ENCODE results near the gene GPR55. TPM values are rescaled to one million over a fixed set of nuclear protein-coding genes. Genes with fewer than 3 reads are reported as not detected.

The GPR55 gene
- total and polyA plus RNA-seq, 2 of the 4 experiments (the other 2 are of a cell fraction) = 0.03 TPM; not detected in 1

- ATAC-seq (ENCODE audit: low read depth) = no peak
- POLR2A ChIA-PET (ENCODE audit: unreplicated experiment) = no interaction called here
Measured at GRCh38 chr2:230861552-230862255, 63.3 kb downstream of the GPR55 start.

More at GRCh38 chr2:230861552-230862255, 63.3 kb downstream of the GPR55 start:
- intact Hi-C loops (cut with micrococcal nuclease) = no loop called here
- Histone ChIP-seq H3K4ac (ENCODE audit: low read depth, low read length) (no peak overlapping the region), H3K79me1 (ENCODE audit: low read depth in 1 of 2, low read length in 2 of 2) (peaks cover 0 to 18% of the 10 kb centered on the region in 2 experiments; a peak in 2 of 4 replicates), H3K9me1 (ENCODE audit: insufficient read depth, low read length) (0 out of 2 replicates have a peak, but pooled peaks cover 4% of the 10 kb centered on the region), H3K27me3 (ENCODE audit: control insufficient read depth, insufficient read depth, low read length) (peaks cover 30% of the 10 kb centered on the region), H3K18ac (ENCODE audit: low read depth, low read length) (no peak overlapping the region), H2AK9ac (replicated peaks; ENCODE audit: low read depth, low read length, poor library complexity) (no peak overlapping the region), H3K56ac (ENCODE audit: extremely low read depth, insufficient read depth, low read length) (no peak overlapping the region), H2BK15ac (ENCODE audit: low read depth, low read length) (no peak overlapping the region), H2BK20ac (ENCODE audit: low read depth, low read length) (no peak overlapping the region), H4K5ac (ENCODE audit: low read depth, low read length) (no peak overlapping the region), H3K9ac (ENCODE audit: low read depth, low read length) (no peak overlapping the region), H2AK5ac (ENCODE audit: low read depth, low read length) (no peak overlapping the region), H4K20me1 (ENCODE audit: insufficient read depth, low read length) (0 out of 2 replicates have a peak, but pooled peaks cover 2% of the 10 kb centered on the region), H2BK120ac (ENCODE audit: low read depth, low read length) (no peak overlapping the region), H3K4me1 (ENCODE audit: control insufficient read depth, insufficient read depth, low read length) (no peaks in the 10 kb centered on the region), H3K14ac (replicated peaks; ENCODE audit: low read depth, low read length) (no peak overlapping the region), H4K8ac (ENCODE audit: low read depth in 2 of 2, low read length in 2 of 2) (no peak overlapping the region), H4K91ac (ENCODE audit: insufficient read depth, low read depth, low read length) (no peak overlapping the region), H3K9me3 (ENCODE audit: control insufficient read depth, insufficient read depth, low read length) (no peaks in the 10 kb centered on the region), H3K23ac (ENCODE audit: low read depth, low read length) (no peak overlapping the region), H3K36me3 (ENCODE audit: control insufficient read depth, insufficient read depth, low read length) (no peaks in the 10 kb centered on the region), H2AFZ (replicated peaks; ENCODE audit: low read length, poor library complexity) (peak overlapping the region; percentile 33), H3K4me3 (ENCODE audit: insufficient read depth, low read depth, low read length) (no peak overlapping the region), H3K27ac (ENCODE audit: insufficient read depth, low read length) (no peak overlapping the region), H2BK5ac (ENCODE audit: low read depth, low read length, poor library complexity, severe bottlenecking) (no peak overlapping the region), H3K4me2 (ENCODE audit: low read depth, low read length) (no peak overlapping the region)
- dilution Hi-C loops (cut with HindIII; ENCODE audit: low sequenced_read_pairs, unreplicated experiment) = no loop called here
- BruUV-seq (replicated peaks) = no TSS peak
- CTCF ChIA-PET = interaction anchor here (1.0 to 1.2 kb wide), 2 partner anchors 10 to 13 kb away, joined by 3 read pairs; no protein-coding TSS in a partner anchor
- DNase-seq = no peak
- 11% methylated on average over 5 of the region's 13 CpGs; no CpG with 5 or more reads in 1 of the 2 experiments for WGBS, 2 experiments (ENCODE audit: extremely low coverage in 2 of 2, insufficient read length in 1 of 2)
- in situ Hi-C loops (cut with MboI; ENCODE audit: low sequenced_read_pairs) = no loop called here
- TF ChIP-seq RAD21 (IDR thresholded peaks at IDR 0.05; ENCODE audit: low read length) = no peak
- TF ChIP-seq RFX5 (IDR thresholded peaks at IDR 0.05; ENCODE audit: low read depth, low read length) = no peak
- TF ChIP-seq FOS (IDR thresholded peaks at IDR 0.05; ENCODE audit: low read depth, low read length) = no peak
- no peak for TF ChIP-seq CEBPB (IDR thresholded peaks at IDR 0.05; ENCODE audit: low read depth, low read length)
- no peak for TF ChIP-seq CTCF (conservative IDR thresholded peaks at IDR 0.05; ENCODE audit: low read depth, low read length)
- TF ChIP-seq SMC3 (IDR thresholded peaks at IDR 0.05; ENCODE audit: low read depth, low read length) = no peak
- TF ChIP-seq MAZ (IDR thresholded peaks at IDR 0.05; ENCODE audit: borderline replicate concordance, low read depth, low read length) = no peak
- TF ChIP-seq NFE2L2 (IDR thresholded peaks at IDR 0.05; ENCODE audit: low read depth, low read length) = no peak
- no peak for TF ChIP-seq USF2 (IDR thresholded peaks at IDR 0.05; ENCODE audit: low read depth, low read length)
- no peak for TF ChIP-seq CHD1 (IDR thresholded peaks at IDR 0.05; ENCODE audit: low read depth, low read length)
- TF ChIP-seq BHLHE40 (IDR thresholded peaks at IDR 0.05; ENCODE audit: low read depth, low read length) = no peak
- no peak for TF ChIP-seq RCOR1 (IDR thresholded peaks at IDR 0.05; ENCODE audit: insufficient replicate concordance, low read length)
- no peak for TF ChIP-seq POLR2A (IDR thresholded peaks at IDR 0.05; ENCODE audit: low read depth, low read length)

Data from IMR-90 (cell line).